AG04450 (cell line): ENCODE data around the gene DNAH12. TPM values are rescaled to one million over a fixed set of nuclear protein-coding genes. Genes with fewer than 3 reads are reported as not detected.

Source experiments
- CTCF ChIA-PET: fragments of 300-600, 350-600 bp; formaldehyde crosslinking; extraction: SDS; loops from one replicate; lab custom pipeline; 2022; ENCODE audit warnings: antibody characterized with exemption, inconsistent platforms; lab: Charles Lee
- POLR2A ChIA-PET: fragments of 350-600 bp; formaldehyde crosslinking; extraction: SDS; loops from one replicate; lab custom pipeline; 2021; ENCODE audit warnings: antibody characterized with exemption, inconsistent platforms; lab: Yijun Ruan, JAX
- DNase-seq: peaks from one replicate; pipeline ENCODE4 v3.0.0-alpha.2; 2011; ENCODE audit warnings: low read depth, low spot score
- H3K27ac ChIP-seq: one replicate; pipeline ENCODE4 v1.5.1; 2012; ENCODE audit warnings: low read depth, low read length, control low read depth
- H3K27me3 ChIP-seq: one replicate; pipeline ENCODE4 v1.6.0; 2012; ENCODE audit warnings: low read length; ENCODE audit not compliant: control insufficient read depth, insufficient read depth
- H3K4me3 ChIP-seq: 2 replicates; pipeline ENCODE4 v1.5.1; 2011; ENCODE audit warnings: mild to moderate bottlenecking, low read depth, low read length, control low read depth
- H3K9me3 ChIP-seq: 2 replicates; pipeline ENCODE4 v1.5.1; 2012; ENCODE audit warnings: low read length; ENCODE audit not compliant: control insufficient read depth, insufficient read depth
- polyA plus RNA-seq: library from polyadenylated mRNA; depleted of rRNA; stranded (reverse); fragments of >200 nt; gene quantifications from 2 replicates; pipeline ENCODE4 v1.2.3, GENCODE V29; 2011
- TF ChIP-seq, protein P1 (sequence below): IDR thresholded peaks from 2 replicates; pipeline ENCODE4 v1.5.1; 2011; ENCODE audit warnings: low read depth, low read length, control low read depth, inconsistent platforms

Gene DNAH12
- polyA plus RNA-seq, 1 experiment, result not detected

DNA sequence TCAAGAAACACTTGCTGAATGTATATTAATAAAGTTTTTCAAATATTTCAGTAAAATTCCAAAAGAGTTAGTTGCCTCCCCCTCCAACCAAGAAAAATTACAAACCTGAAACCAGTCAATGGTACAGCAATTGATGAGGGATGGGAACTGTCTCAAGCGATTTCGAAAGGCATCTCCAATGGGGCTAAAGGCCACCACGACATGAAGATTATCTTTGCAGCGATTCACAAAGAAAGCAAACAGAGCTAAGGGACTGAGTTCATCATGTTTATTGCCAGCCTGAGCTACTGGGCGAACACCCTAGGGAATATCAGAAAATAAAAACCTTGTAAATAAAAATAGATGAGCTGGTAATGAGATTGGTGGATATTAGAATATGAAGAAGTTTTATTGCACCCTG is 152.4 kb downstream of the DNAH12 start:
- H3K9me3 ChIP-seq, result no peaks in the 10 kb centered on the region
- no peak for DNase-seq
- ChIA-PET CTCF (interaction anchor here (0.7 kb wide), 1 partner anchor 464 kb away, joined by 3 read pairs; no protein-coding TSS in a partner anchor), POLR2A (no interaction called here)
- H3K27ac ChIP-seq, result no peak overlapping the region
- TF ChIP-seq, protein P1, sequence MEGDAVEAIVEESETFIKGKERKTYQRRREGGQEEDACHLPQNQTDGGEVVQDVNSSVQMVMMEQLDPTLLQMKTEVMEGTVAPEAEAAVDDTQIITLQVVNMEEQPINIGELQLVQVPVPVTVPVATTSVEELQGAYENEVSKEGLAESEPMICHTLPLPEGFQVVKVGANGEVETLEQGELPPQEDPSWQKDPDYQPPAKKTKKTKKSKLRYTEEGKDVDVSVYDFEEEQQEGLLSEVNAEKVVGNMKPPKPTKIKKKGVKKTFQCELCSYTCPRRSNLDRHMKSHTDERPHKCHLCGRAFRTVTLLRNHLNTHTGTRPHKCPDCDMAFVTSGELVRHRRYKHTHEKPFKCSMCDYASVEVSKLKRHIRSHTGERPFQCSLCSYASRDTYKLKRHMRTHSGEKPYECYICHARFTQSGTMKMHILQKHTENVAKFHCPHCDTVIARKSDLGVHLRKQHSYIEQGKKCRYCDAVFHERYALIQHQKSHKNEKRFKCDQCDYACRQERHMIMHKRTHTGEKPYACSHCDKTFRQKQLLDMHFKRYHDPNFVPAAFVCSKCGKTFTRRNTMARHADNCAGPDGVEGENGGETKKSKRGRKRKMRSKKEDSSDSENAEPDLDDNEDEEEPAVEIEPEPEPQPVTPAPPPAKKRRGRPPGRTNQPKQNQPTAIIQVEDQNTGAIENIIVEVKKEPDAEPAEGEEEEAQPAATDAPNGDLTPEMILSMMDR, result no peak
- H3K27me3 ChIP-seq, result no peaks in the 10 kb centered on the region
- no peak overlapping the region for H3K4me3 ChIP-seq

DNA sequence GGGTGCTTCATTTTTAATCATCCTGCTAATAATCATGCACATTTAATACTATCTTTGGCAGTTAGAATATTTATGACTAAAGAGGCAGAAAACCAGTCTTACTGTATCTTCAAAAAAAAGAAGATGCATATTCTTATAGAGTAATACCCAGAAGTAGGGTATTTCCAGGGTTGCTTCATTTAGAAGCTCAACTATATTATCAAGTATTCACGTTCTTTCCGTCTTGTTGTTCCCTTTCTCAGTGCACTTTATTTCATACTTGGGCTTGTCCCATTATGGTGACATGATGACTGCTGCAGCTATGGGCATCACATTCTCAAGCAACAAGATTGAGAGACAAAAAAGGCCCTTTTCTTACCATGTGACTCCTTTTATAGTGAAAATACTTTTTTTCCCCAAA is 154.9 kb downstream of the DNAH12 start:
- TF ChIP-seq, protein P1, result no peak
- no peaks in the 10 kb centered on the region for H3K27me3 ChIP-seq
- ChIA-PET CTCF (no interaction called here), POLR2A (no interaction called here)
- no peaks in the 10 kb centered on the region for H3K9me3 ChIP-seq
- no peak for DNase-seq
- H3K4me3 ChIP-seq, result no peak overlapping the region
- H3K27ac ChIP-seq, result no peak overlapping the region

DNA sequence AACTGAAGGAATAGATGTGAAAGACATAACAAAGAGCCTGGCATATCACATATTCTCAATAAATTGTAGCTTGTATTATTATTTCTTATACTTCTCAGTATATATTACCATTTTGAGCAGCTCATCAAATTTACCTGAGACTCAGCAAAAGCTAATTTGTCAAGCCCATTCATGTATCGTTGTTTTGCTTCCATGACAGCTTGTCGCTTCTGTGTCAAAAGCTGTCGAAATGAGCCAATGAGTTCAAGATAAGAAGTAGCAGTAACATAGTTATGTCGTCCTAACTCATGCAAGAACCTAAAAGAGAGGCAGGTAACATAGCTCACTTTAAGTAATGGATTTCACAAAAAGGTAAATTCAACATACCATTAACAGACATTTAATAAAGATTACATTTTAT is 157.8 kb downstream of the DNAH12 start:
- H3K27ac ChIP-seq, result no peak overlapping the region
- DNase-seq, result no peak
- POLR2A ChIA-PET, result no interaction called here
- CTCF ChIA-PET, result interaction anchor here (0.6 to 0.9 kb wide), 2 partner anchors 11 to 216 kb away, joined by 3 to 4 read pairs; no protein-coding TSS in a partner anchor
- H3K27me3 ChIP-seq, result no peaks in the 10 kb centered on the region
- H3K9me3 ChIP-seq, result no peaks in the 10 kb centered on the region
- no peak overlapping the region for H3K4me3 ChIP-seq
- TF ChIP-seq, protein P1, result no peak

DNA sequence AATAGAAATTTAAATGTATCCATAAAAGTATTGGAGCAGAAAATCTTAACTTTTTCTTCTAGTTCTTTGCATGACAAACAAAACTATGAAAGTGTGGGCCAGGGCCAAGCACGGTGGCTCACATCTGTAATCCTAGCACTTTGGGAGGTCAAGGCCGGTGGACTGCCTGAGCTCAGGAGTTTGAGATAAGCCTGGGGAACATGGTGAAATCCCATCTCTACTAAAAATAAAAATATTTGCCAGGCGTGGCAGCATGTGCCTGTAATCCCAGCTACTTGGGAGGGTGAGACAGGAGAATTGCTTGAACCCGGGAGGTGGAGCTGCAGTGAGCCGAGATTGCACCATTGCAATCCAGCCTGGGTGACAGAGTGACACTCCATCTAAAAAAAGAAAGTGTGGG is 158.6 kb downstream of the DNAH12 start:
- Histone ChIP-seq H3K9me3 (no peaks in the 10 kb centered on the region), H3K27me3 (no peaks in the 10 kb centered on the region), H3K27ac (no peak overlapping the region), H3K4me3 (no peak overlapping the region)
- no peak for DNase-seq
- CTCF ChIA-PET, result interaction anchor here (0.7 kb wide), 1 partner anchor 127 kb away, joined by 3 read pairs; no protein-coding TSS in a partner anchor
- TF ChIP-seq, protein P1, result no peak
- POLR2A ChIA-PET, result no interaction called here

DNA sequence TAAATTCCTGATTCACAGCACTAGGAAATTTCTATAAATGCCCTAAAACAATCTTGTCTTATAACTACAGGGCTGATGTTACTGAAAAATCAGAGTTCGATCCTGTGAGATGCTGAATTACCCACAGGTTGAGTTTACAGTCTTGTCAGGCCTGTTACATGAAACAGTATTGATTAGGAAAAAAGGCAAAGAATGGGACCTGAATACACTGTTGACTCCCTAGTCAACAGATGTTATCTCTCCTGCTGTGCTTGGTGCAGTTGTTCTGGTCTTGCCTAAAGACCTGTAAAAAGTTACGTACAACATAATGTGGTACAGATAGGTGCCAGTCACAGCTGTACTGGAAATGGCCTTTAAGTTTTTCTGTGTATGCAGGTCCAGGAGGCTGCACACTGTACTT is 160.3 kb downstream of the DNAH12 start:
- DNase-seq, result no peak
- TF ChIP-seq, protein P1, result no peak
- no peak overlapping the region for H3K27ac ChIP-seq
- no peaks in the 10 kb centered on the region for H3K9me3 ChIP-seq
- CTCF ChIA-PET, result no interaction called here
- POLR2A ChIA-PET, result no interaction called here
- H3K27me3 ChIP-seq, result no peaks in the 10 kb centered on the region
- H3K4me3 ChIP-seq, result no peak overlapping the region
